ENCODE results near the gene NLGN1. TPM values are rescaled to one million over a fixed set of nuclear protein-coding genes. Genes with fewer than 3 reads are reported as not detected.
A peak's percentile ranks its signal among the peaks of the same experiment; 100 is the strongest.
"Not testable (repeated sequence)": the region's sequence is repeated elsewhere in the genome, so short reads cannot be mapped to it uniquely, and the experiment has no call there.

The NLGN1 gene
- total RNA-seq, result 59.1 TPM

- FAIRE-seq, result no peak
- DNase-seq (ENCODE audit: low spot score in 2 of 2), result peak; percentile 41 to 62
Observed at GRCh38 chr3:173397161-173398110, at the start of gene NLGN1. NLGN1 (plus strand) TSS chr3:173397744.

- FAIRE-seq, result no peak
Observed at GRCh38 chr3:173351886-173352285, 45.7 kb upstream of the NLGN1 start.

GRCh38 chr3:173353137-173353536 is 44.4 kb upstream of the NLGN1 start:
- FAIRE-seq, result not testable (repeated sequence)

More at GRCh38 chr3:173351886-173352285, 45.7 kb upstream of the NLGN1 start:
- DNase-seq (ENCODE audit: low spot score in 2 of 2), result no peak

GRCh38 chr3:173354124-173354523 is 43.4 kb upstream of the NLGN1 start:
- FAIRE-seq, result no peak
- no peak for DNase-seq (ENCODE audit: low spot score in 2 of 2)

More at GRCh38 chr3:173353137-173353536, 44.4 kb upstream of the NLGN1 start:
- DNase-seq (ENCODE audit: low spot score in 2 of 2), result not testable (repeated sequence)

- DNase-seq (ENCODE audit: low spot score in 2 of 2) (peak in 1 of 2 donors; percentile 7), FAIRE-seq (peak; percentile 58)
Observed at GRCh38 chr3:173371848-173372487, 25.6 kb upstream of the NLGN1 start.

GRCh38 chr3:173380681-173381080 is 16.9 kb upstream of the NLGN1 start:
- FAIRE-seq (no peak), DNase-seq (ENCODE audit: low spot score in 2 of 2) (no peak)

GRCh38 chr3:173381936-173382335 is 15.6 kb upstream of the NLGN1 start:
- DNase-seq (ENCODE audit: low spot score in 2 of 2); FAIRE-seq: not testable (repeated sequence)

- DNase-seq (ENCODE audit: low spot score in 2 of 2) (no peak), FAIRE-seq (no peak)
Observed at GRCh38 chr3:173395073-173395411, 2.5 kb upstream of the NLGN1 start.

GRCh38 chr3:173395412-173396181 is 1.9 kb upstream of the NLGN1 start:
- peak; percentile 77 to 78 for DNase-seq (ENCODE audit: low spot score in 2 of 2)
- no peak for FAIRE-seq

- no peak for FAIRE-seq
- DNase-seq (ENCODE audit: low spot score in 2 of 2), result peak; percentile 10 to 40
Observed at GRCh38 chr3:173396191-173397041, 1.1 kb upstream of the NLGN1 start.

GRCh38 chr3:173398111-173398479 is 551 bp downstream of the NLGN1 start:
- DNase-seq (ENCODE audit: low spot score in 2 of 2) (no peak), FAIRE-seq (no peak)

GRCh38 chr3:173399044-173399443 is 1.5 kb downstream of the NLGN1 start:
- FAIRE-seq (no peak), DNase-seq (ENCODE audit: low spot score in 2 of 2) (no peak)

GRCh38 chr3:173401369-173401768 is 3.8 kb downstream of the NLGN1 start:
- no peak for FAIRE-seq
- no peak for DNase-seq (ENCODE audit: low spot score in 2 of 2)

- no peak for FAIRE-seq
- no peak for DNase-seq (ENCODE audit: low spot score in 2 of 2)
Observed at GRCh38 chr3:173402656-173403055, 5.1 kb downstream of the NLGN1 start.

GRCh38 chr3:173403376-173403775 is 5.8 kb downstream of the NLGN1 start:
- FAIRE-seq (peak; percentile 88), DNase-seq (ENCODE audit: low spot score in 2 of 2) (no peak)

- no peak for FAIRE-seq
Observed at GRCh38 chr3:173404156-173404555, 6.6 kb downstream of the NLGN1 start.

GRCh38 chr3:173410436-173410835 is 12.9 kb downstream of the NLGN1 start:
- DNase-seq (ENCODE audit: low spot score in 2 of 2), result no peak
- no peak for FAIRE-seq

More at GRCh38 chr3:173404156-173404555, 6.6 kb downstream of the NLGN1 start:
- no peak for DNase-seq (ENCODE audit: low spot score in 2 of 2)

GRCh38 chr3:173410849-173411248 is 13.3 kb downstream of the NLGN1 start:
- no peak for DNase-seq (ENCODE audit: low spot score in 2 of 2)
- no peak for FAIRE-seq

- DNase-seq (ENCODE audit: low spot score in 2 of 2) (no peak), FAIRE-seq (no peak)
Observed at GRCh38 chr3:173411375-173411973, 13.9 kb downstream of the NLGN1 start.

Measured in frontal cortex (tissue), 4 donors.